ENCODE measurements around the gene SCARF2.

SCARF2 gene

GRCh38 chr22:20427945-20428417, 9.6 kb downstream of the SCARF2 start:
- Histone ChIP-seq H3K27ac (ENCODE audit: extremely low read depth, low read depth, low read length) (no peak overlapping the region), H3K36me3 (ENCODE audit: control insufficient read depth in 2 of 2, insufficient read depth in 1 of 2, low read length in 2 of 2) (peaks cover 0 to 78% of the 10 kb centered on the region in 2 experiments; a peak in 1 of 3 replicates), H3K9me3 (ENCODE audit: control insufficient read depth, insufficient read depth, low read depth, low read length) (no peaks in the 10 kb centered on the region), H3K4me1 (ENCODE audit: control insufficient read depth, insufficient read depth, low read length) (no peaks in the 10 kb centered on the region), H3K4me3 (ENCODE audit: low read depth, low read length) (no peak overlapping the region)
- TF ChIP-seq ZNF26 (tag by site-specific recombination; IDR thresholded peaks at IDR 0.05), result no peak
- no peak for TF ChIP-seq ZNF600 (tag by site-specific recombination; IDR thresholded peaks at IDR 0.05)
- no peak for TF ChIP-seq ZNF48 (tag by site-specific recombination; IDR thresholded peaks at IDR 0.05)
- TF ChIP-seq ZNF221 (tag by site-specific recombination; IDR thresholded peaks at IDR 0.05; ENCODE audit: borderline replicate concordance), result no peak
- TF ChIP-seq ZNF121 (tag by site-specific recombination; IDR thresholded peaks at IDR 0.05), result no peak
- no peak for TF ChIP-seq ZNF561 (tag by site-specific recombination; IDR thresholded peaks at IDR 0.05; ENCODE audit: borderline replicate concordance)
- no peak for TF ChIP-seq ZSCAN23 (tag by site-specific recombination; IDR thresholded peaks at IDR 0.05)
- TF ChIP-seq ZXDB (tag by site-specific recombination; IDR thresholded peaks at IDR 0.05), result no peak
- TF ChIP-seq PATZ1 (tag by site-specific recombination; IDR thresholded peaks at IDR 0.05), result no peak
- TF ChIP-seq ZNF521 (tag by site-specific recombination; IDR thresholded peaks at IDR 0.05), result no peak
- no peak for TF ChIP-seq ZBTB1 (tag by site-specific recombination; IDR thresholded peaks at IDR 0.05)
- no peak for TF ChIP-seq ZNF433 (tag by site-specific recombination; IDR thresholded peaks at IDR 0.05; ENCODE audit: low read depth)
- TF ChIP-seq IKZF3 (tag by site-specific recombination; IDR thresholded peaks at IDR 0.05), result no peak
- TF ChIP-seq ZNF175 (tag by site-specific recombination; IDR thresholded peaks at IDR 0.05), result no peak
- TF ChIP-seq ZNF114 (tag by site-specific recombination; IDR thresholded peaks at IDR 0.05), result no peak
- ChIA-PET CTCF (interaction anchor here (0.6 to 3.5 kb wide), 3 partner anchors 9 to 26 kb away, joined by 3 to 18 read pairs (median 4); no protein-coding TSS in a partner anchor), POLR2A (interaction anchor here (0.6 kb wide), 1 partner anchor 280 kb away, joined by 4 read pairs; no protein-coding TSS in a partner anchor)

GRCh38 chr22:20427104-20427944, 10.3 kb downstream of the SCARF2 start:
- POLR2A ChIA-PET, result no interaction called here
- H3K36me3 ChIP-seq (ENCODE audit: control insufficient read depth in 2 of 2, insufficient read depth in 1 of 2, low read length in 2 of 2), result peaks cover 0 to 74% of the 10 kb centered on the region in 2 experiments; a peak in 1 of 3 replicates
- H3K9me3 ChIP-seq (ENCODE audit: control insufficient read depth, insufficient read depth, low read depth, low read length), result no peaks in the 10 kb centered on the region
- CTCF ChIA-PET, result interaction anchor here (0.6 to 3.5 kb wide), 3 partner anchors 9 to 67 kb away, joined by 4 to 18 read pairs (median 4); no protein-coding TSS in a partner anchor
- H3K27ac ChIP-seq (ENCODE audit: extremely low read depth, low read depth, low read length), result no peak overlapping the region
- no peaks in the 10 kb centered on the region for H3K4me1 ChIP-seq (ENCODE audit: control insufficient read depth, insufficient read depth, low read length)
- H3K4me3 ChIP-seq (ENCODE audit: low read depth, low read length), result no peak overlapping the region
- TF ChIP-seq ZNF660 (tag by site-specific recombination; IDR thresholded peaks at IDR 0.05), result no peak
- no peak for TF ChIP-seq ZNF701 (tag by site-specific recombination; IDR thresholded peaks at IDR 0.05)
- no peak for TF ChIP-seq ZNF18 (tag by site-specific recombination; IDR thresholded peaks at IDR 0.05)
- no peak for TF ChIP-seq KLF7 (tag by site-specific recombination; IDR thresholded peaks at IDR 0.05; ENCODE audit: borderline replicate concordance)
- no peak for TF ChIP-seq ZNF184 (tag by site-specific recombination; IDR thresholded peaks at IDR 0.05)
- no peak for TF ChIP-seq ZNF23 (tag by site-specific recombination; IDR thresholded peaks at IDR 0.05; ENCODE audit: borderline replicate concordance)
- no peak for TF ChIP-seq ZNF530 (tag by site-specific recombination; IDR thresholded peaks at IDR 0.05; ENCODE audit: low read depth)
- peak; percentile 69 for TF ChIP-seq ZNF157 (tag by site-specific recombination; IDR thresholded peaks at IDR 0.05)
- TF ChIP-seq, protein P1, sequence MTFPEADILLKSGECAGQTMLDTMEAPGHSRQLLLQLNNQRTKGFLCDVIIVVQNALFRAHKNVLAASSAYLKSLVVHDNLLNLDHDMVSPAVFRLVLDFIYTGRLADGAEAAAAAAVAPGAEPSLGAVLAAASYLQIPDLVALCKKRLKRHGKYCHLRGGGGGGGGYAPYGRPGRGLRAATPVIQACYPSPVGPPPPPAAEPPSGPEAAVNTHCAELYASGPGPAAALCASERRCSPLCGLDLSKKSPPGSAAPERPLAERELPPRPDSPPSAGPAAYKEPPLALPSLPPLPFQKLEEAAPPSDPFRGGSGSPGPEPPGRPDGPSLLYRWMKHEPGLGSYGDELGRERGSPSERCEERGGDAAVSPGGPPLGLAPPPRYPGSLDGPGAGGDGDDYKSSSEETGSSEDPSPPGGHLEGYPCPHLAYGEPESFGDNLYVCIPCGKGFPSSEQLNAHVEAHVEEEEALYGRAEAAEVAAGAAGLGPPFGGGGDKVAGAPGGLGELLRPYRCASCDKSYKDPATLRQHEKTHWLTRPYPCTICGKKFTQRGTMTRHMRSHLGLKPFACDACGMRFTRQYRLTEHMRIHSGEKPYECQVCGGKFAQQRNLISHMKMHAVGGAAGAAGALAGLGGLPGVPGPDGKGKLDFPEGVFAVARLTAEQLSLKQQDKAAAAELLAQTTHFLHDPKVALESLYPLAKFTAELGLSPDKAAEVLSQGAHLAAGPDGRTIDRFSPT (tag by site-specific recombination; IDR thresholded peaks at IDR 0.05), result no peak

Data from HEK293 (cell line).